HG03457 (cell line): ENCODE measurements around the gene CDSN.

Source experiments
- ATAC-seq: cut with Tn5 transposase; IDR thresholded peaks from one replicate; pipeline ENCODE4 v1.9.1; 2021; ENCODE audit warnings: moderate number of reproducible peaks; ENCODE audit not compliant: unreplicated experiment

Gene CDSN

DNA sequence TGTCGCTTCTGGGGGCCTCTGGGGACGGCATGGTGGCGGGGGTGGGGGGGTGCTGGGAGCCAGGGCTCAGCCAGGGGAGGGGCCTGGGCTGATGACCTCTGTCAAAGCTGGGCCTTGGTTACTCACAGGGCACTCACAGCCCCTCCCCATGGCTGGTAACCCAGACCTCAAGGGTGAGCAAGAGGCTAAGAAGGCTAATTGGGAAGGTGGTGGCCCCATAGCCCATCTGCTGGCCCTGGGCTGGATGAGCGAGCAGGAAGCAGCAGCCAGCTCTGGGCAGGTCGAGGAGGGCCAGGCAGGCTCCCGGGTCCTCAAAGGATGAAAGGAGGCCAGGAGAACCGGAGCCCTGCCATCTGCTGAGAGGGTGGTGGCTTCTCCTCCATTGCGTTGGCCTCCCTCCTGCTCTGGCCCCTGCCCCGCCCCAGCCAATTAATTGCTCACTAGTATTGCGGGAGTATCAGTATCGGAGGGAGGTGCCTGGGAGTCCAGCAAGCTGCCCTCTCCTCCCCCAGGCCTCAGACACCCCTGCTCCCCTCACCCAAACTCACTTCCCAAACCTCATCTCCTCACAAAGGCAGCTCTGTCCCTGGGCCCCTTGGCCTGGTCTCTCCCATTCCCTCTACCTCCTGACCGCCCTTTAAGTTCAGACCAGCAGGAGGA lies 1.0 kb upstream of the CDSN start:
- no peak for ATAC-seq

DNA sequence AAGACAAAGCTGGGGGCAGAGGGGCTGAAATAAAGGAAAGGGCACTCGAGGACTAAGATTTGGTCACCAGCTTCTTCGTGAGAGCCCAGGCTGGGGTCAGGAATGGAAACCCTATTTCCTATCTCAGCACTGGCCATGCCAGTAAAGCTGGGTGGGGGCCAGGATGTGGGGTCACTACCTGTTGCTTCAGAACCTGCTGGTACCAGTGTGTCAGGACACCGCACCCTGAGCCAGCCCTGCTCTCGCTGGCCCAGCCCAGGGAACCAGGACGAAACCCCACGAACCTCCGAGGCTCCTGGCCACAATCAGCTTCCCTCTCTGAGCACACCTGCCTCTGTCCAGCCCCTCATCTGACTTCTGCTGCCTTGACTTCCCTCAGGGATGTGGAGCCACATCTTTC lies 2.1 kb downstream of the CDSN start:
- no peak for ATAC-seq

DNA sequence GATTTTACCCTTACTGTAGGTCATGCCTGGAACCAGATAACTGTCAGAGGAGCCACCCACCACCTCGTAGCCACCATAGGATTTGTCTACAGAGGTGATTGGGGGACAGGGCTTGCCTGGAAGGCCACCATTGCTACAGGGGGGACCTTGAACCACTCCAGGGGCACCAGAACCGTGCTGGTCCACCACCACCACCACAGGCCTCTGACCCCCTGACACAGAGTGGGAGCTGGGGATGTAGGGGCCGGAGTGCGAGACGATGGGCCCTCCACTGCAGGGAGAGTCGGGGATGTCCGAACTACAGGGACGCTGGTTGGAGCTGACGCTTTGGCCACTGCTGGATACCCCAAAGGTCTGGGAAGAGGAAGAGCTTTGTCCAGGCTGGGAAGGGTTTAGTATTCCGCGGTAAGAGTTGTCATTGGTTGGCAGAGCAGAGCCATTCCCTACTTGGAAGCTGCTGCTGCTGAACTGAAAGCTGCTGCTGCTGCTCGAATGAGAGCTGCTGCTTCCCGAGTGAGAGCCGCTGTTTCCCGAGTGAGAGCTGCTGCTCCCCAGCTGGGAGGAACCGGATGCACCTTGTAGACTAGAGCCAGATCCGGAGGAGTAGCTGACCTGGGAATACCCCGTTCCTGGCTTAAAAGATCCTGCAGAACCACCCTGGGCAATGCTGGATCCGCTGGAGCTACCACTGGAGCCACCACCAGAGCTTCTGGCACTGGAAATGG lies 3.4 kb downstream of the CDSN start:
- ATAC-seq, result no peak

DNA sequence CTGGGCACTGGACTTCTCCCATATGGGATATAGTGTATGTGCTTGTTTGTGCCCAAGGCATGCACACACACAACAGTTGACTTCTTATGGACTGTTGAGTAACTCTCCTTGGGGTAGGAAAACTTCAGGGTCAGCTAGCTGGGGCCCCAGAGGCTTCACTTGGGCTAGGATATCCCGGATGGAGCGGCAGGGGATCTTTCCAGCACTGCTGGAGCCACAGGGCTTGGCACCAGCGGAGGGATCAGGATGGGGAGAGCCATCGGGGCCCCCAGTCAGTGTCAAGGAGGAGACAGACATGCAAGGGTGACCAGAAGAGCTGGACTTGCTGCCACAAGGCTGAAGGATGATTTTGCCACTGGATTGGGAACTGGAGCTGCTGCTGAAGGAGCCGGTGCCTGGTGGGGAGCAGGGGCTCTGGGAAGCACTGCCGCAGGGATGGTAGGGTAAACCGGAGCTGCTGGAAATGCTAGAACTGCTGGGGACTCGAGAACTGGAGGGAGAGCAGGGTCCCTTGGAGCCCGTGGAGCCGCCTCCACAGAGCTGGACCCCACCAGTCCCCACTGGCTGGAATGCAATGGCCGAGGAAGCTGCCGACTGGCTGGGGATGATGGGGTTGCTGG lies 4.2 kb downstream of the CDSN start:
- no peak for ATAC-seq

DNA sequence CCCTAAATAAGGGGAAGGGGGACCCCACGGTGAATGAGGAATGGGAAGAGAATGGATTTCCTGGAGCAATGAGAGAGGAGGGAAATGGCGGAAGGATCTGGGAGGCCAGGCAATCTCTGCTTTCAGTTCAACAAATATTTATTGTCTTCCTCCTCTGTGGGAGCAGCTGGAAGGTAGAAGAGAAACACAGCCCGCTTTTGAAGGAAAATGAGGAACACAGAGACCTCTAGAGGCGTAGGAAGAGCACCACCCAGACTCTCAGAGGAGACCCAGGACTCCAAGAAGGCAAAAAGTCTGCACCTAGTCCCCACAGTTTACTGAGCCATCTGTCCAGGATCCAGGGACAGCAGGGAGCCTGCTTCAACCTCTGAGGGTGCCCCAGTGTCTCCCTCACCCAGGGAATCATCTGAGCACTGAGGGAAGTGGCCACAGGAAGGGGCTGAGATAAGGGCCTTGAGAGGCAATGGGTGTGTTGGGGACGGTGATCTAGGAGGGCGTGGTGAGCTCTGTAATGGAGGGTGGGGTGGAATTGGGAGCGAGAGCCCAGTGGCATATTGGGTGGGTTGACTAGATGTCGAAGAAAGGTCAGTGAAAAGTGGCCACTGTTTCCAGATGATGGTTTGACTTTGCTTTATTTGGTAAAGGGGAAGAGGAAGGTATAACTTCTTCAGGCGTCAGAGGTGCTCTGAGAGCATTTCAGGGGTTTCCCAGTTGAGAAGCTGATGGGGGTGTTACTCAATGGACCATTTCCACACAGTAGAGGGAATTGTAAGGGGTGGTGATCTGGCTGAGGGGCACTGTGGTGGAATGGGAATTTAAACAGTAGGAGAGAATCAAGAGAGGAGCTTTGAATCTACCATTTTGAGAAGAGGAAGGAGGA lies 5.0 kb downstream of the CDSN start:
- no peak for ATAC-seq

DNA sequence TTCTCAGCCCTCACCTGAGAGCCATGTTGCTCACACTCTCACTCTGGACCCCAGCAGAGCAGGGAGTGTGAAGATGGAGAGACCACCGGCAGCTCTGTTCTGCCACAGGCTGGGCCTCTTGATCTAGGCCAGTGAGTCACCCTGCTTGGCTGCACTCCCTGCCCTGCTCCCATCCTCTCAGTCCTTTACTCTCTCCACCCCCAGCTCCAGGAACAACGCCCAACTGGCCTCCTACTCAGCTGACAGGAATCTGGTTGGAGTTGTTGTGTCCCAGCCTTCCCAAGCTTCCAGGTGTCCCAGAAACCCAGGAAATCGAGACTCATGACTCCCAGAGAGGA lies 5.7 kb downstream of the CDSN start, which contains the start of gene PSORS1C1:
PSORS1C1 (plus strand) TSS at position 260 of the 338 bp plus-strand sequence. CDS start 14,833 bp downstream, outside the sequence.
- ATAC-seq, result no peak

DNA sequence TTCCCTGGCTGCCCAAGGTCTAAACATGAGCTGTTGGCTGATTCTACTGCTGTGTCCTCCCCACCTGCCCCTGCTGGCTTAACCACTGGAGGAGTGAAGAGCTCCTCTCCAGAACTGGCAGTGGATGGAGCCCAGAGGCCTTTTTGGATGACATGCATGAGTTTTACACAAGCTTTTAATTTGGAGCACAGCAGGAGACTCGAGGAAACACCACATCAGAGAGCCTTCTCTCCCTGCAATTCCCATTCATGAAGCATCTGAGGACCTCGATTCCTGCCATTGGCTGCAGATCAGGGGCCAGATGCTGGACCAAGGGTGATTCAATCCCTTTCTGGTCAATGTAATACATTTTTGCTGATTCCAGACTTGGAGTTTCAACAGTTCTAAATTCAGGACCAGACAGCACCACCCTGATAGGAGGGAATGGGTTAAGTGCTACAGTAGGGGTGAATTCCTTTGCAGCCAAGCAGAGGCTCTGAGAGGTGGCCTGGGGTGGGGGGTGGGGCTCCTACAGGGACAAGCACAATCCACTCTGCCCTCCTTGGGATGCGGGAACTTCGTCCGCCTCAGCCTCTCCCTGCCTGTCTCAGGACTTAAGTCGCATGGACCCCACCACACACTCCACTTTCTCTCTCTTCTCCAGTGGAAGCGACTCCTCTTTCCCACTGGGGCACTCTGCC lies 6.2 kb downstream of the CDSN start:
- no peak for ATAC-seq

DNA sequence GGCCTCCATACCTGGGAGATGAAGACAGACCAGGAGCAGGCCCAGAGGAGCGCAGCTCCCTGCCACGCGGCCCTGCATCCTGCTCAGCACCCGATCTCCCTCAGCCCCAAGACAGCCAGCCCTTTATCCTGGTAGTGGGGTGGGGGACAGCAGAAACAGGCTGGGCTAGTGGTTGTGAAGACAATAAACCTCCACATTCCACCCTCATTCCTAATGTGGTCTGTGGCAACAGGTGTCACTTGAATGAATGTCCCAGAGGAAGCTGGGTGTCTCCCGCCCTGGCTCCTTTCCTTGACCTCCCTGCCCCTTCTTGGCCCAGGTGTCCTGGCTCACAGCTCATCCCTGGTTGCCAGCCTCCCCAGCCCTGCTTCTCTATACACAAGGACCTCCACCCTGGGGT lies 7.8 kb downstream of the CDSN start, which contains the start of gene C6orf15:
C6orf15 (minus strand) TSS at position 98 of the 400 bp plus-strand sequence; CDS start at position 78, 20 bp downstream.
- no peak for ATAC-seq

DNA sequence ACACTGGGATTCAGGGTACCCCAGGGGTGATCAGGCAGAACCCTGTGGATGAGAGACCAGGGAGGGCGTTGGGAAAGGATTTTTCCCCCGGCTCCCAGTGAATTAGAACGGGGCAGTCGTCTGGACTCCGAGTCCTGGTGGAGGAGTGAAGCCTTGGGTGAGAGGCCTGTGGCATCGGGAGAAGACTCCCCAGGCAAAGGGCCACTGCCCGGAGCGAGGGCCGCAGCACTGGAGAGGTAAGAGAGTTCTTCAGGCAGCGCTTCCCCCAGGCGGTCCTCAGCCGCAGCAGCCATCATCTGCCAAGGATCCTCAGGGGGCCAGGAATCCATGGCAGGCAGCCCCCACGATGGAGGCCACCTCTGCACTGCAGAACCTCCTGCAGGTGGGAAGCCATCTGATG lies 8.5 kb downstream of the CDSN start:
- no peak for ATAC-seq

DNA sequence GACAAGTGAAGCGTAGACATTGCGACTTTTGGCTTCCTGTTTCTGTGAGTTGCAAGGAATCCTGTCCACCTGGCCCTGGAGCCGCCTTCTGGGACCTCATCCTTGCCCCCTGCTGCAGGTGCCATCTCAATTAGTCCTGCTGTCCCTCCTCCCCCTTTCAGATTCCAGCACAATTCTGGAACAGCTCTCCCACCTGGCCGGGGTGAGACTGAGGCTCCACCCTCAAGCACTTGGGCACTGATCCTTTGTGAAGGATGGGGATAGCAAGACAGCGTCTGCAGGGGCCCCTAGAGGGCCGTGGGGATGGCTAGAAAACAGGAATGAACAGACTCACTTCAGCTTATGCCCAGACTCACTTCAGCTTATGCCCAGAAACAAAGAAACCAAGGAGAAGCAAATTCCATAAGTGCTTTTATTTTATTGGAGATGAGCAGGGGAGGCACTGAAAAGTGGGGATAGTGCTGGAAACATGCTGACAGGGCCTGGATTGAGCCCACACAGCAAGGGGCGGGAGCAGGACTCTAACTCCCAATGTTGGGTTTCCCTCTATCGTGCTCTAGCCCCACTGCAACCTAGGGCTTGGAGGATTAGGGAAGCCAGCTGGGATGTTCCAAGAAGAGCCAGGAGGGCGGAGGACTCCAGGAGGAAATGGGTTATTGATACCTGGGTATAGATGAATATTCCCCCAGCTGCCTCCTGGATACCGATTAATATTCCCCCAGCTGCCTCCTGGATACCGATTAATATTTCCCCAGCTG lies 9.2 kb downstream of the CDSN start:
- no peak for ATAC-seq

DNA sequence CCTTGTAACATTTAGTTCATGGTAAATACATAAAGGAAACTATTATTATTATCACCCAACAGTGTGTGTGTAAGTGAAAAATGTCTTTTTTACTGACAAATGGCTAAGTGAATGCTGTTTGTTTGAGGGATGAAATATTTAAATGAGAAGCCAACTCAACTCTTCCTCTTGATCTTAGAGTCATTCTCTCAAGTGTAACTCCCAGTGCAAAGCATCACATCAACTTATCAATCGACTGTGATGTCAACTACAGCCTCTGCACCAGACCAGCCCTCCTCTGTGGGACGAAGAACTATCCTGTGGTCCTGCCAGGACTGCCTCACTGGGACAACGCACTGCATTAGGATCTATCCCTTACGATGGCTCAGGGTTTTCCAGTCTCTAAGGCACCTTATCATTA lies 13.2 kb downstream of the CDSN start:
- no peak for ATAC-seq

DNA sequence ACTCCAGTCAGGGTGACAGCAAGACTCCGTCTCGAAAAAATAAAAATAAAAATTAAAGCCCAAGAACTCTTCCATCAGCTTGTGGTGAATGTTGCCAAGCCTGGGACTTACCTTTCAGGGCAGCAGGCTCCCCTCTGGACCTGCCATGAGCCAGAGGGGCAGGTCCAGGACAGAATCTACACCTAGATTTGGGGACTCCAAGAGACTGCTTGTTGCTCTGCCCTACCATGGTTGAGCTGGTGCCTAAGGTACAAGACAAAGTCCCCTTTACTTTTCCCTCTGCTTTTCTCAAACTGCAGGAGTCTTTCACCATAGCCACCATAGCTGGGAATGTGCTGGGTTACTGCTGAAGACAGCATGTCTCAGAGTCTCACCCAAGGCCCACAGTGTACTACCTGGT lies 17.1 kb downstream of the CDSN start:
- ATAC-seq, result no peak

DNA sequence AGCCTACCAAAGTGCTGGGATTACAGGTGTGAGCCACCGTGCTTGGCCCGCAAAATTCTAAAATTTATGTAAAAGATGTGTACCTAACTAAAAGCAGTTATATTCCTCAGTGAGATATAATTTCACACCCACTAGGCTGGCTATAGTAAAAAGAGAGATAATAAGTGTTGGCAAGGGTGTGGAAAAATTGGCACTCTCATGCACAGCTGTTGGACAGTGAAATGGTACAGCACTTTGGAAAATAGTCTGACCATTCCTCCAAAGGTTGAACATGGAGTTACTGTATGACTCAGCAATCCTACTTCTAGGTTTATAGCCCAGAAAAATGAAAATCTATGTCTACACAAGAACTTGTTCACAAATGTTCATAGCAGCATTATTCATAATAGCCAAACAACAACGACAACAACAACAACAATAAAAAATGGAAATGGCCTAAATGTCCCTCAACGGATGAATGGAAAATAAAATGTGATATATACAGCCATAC lies 21.8 kb downstream of the CDSN start:
- ATAC-seq, result no peak

DNA sequence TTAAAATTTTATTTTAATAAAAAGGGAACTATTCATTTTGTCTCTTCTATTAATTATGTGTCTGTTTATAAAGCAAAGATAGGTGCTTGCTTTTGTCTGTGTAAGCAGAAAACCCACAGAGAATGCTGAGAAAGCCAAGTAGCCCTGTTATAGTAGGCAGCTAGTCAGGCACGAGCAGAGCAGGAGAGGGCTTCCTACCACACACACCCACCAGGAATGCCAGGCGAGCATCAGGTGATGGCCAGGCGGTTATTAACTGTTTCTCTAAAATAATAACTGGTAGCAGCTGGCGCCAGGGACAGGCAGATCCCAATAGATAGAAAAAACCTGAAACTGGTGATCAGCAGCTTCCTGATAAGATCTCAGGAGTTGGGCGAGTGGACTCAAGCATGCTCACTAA lies 23.6 kb downstream of the CDSN start:
- no peak for ATAC-seq

DNA sequence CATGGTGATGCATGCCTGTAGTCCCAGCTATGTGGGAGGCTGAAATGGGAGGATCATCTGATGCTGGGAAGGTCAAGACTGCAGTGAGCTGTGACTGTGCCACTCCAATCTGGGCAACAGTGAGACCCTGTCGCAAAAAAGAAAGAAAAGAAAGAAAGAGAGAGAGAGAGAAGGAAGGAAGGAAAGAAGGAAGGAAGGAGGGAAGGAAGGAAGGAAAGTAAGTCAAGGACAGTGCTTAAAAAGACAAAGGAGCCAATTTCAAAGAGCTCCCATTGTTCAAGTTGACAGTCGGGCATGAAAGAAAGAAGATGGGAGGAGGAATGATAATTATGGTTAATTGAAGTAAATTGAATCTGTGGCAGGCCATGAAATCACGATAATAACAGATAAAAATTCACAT lies 24.0 kb downstream of the CDSN start:
- ATAC-seq, result no peak

DNA sequence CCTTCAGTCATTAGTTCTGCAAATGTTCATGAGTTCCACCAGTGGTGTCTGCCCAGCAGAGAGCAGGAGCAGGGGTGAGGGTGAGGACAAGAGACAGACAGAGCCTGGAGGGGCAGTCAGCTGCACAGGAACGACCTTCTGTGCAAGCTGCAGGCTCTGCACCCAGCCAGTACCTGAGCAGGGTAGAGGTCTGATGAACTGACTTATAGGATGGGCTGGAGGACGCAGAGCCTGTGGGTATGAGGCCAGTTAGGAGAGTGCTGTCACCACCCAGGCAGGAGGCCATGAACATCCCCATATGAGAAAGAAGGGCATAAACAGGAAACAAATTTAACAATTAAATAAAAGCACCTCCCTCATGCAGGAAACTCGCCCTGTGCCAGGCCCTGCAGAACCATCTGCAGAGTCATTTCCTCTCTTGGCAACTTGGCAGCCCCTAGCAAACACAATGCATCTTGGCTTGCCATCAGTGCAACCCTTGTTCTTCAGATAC lies 25.8 kb downstream of the CDSN start:
- no peak for ATAC-seq

DNA sequence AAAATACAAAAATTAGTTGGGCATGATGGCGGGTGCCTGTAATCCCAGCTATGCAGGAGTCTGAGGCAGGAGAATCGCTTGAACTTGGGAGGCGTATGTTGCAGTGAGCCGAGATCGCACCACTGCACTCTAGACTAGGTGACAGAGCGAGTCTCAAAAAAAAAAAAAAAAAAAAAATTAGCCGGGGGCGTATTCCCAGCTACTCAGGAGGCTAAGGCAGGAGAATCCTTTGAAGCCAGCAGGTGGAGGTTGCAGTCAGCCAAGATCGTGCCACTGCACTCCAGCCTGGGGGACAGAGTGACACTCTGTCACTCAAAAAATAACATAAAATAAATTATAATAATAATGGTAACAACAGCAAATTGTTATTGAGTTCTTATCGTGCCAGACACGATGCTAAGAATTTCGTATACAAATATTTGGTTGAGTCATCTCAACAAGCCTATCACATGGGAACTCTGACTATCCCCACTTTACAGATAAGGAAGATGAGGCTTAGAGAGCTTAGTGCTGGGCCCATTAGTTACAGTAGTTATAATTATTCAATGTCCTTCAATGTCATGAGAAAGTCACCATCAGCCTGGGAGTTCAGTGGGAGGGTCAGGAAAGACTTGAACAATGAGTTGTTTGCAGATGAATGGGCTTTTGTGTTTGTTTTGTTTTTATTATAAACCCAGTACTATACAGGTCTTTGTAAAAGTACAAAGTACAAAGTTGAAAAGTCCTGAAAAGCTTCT lies 27.3 kb downstream of the CDSN start:
- ATAC-seq, result no peak

DNA sequence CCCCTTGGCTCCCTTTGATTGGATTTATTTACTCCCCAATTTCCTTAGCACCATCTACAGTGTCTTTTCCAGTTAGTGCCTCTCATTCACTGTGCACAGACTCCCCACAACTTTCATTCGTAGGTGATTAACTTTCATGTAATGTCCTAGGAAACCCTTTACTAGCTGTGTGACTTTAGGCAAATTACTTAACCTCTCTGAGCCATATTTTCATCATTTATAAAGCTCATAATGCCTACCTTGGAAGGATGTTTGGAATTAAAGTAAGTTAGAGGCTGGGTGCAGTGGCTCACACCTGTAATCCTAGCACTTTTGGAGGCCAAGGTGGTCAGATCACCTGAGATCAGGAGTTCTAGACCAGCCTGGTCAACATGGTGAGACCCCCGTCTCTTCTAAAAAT lies 28.0 kb downstream of the CDSN start:
- ATAC-seq, result no peak

DNA sequence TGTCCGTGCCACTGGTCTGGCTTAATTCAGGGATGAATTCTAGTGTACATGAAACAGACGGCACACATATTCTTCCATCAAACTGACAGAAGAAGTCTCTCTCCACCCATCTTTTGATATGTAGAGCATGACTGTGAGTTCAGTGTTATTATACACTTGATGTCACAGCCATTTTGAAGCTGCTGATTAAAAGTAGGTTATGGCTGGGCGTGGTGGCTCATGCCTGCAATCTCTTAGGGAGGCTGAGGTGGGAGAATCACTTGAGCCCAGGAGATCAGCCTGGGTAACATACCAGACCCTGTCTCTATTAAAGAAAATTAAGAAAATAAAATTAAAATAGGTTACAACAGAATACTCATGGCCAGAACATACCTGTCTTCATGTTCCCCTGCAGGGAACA lies 28.6 kb downstream of the CDSN start:
- no peak for ATAC-seq
